DOHH2 (cell line): ENCODE data around the gene RBFOX1.

Source experiments
- EZH2phosphoT487 ChIP-seq: fragments of 200-600 bp; sonication (generic); IDR thresholded peaks from 2 replicates; pipeline ENCODE4 v1.6.1; 2017; ENCODE audit warnings: borderline replicate concordance, mild to moderate bottlenecking, antibody characterized with exemption, low read length, moderate library complexity, mixed read lengths
- TF ChIP-seq, protein P1 (sequence below): fragments of 200-600 bp; sonication (generic); IDR thresholded peaks from one replicate; pipeline ENCODE4 v1.5.1; 2014; ENCODE audit warnings: antibody characterized with exemption, mild to moderate bottlenecking, low read depth, low read length; ENCODE audit not compliant: poor library complexity, severe bottlenecking

DNA sequence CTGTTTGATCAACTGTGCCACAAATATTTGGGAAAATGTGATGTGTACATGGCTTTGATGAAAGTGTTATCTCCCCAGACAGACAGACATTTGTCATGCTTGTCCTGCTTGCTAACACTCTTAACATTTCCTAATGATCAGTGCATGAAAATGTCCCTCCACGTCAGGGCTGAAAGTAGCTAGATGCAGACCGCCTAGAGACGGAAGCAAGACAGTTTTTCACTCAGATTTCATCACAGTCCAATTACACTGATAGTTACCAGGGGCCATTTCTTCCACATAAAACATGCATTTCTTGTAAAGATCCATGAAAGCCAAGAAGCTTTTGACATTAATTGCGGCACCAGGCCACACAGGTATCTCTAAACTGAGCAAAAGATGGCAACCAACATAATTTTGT is 347.7 kb downstream of the RBFOX1 start:
- TF ChIP-seq, protein P1, sequence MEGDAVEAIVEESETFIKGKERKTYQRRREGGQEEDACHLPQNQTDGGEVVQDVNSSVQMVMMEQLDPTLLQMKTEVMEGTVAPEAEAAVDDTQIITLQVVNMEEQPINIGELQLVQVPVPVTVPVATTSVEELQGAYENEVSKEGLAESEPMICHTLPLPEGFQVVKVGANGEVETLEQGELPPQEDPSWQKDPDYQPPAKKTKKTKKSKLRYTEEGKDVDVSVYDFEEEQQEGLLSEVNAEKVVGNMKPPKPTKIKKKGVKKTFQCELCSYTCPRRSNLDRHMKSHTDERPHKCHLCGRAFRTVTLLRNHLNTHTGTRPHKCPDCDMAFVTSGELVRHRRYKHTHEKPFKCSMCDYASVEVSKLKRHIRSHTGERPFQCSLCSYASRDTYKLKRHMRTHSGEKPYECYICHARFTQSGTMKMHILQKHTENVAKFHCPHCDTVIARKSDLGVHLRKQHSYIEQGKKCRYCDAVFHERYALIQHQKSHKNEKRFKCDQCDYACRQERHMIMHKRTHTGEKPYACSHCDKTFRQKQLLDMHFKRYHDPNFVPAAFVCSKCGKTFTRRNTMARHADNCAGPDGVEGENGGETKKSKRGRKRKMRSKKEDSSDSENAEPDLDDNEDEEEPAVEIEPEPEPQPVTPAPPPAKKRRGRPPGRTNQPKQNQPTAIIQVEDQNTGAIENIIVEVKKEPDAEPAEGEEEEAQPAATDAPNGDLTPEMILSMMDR, result no peak
- TF ChIP-seq EZH2phosphoT487, result no peak
